Smooth muscle cell (in vitro differentiated cells): ENCODE measurements around the gene TXLNB. TPM values are rescaled to one million over a fixed set of nuclear protein-coding genes. Genes with fewer than 3 reads are reported as not detected.

Experiments used
- DNase-seq: peaks from one replicate; lab custom pipeline; 2025; ENCODE audit not compliant: unreplicated experiment; lab: John Stamatoyannopoulos, UW
- H2AFZ ChIP-seq: fragments of 200-600 bp; sonication (generic); 2 replicates; pipeline ENCODE4 v1.6.0; 2016; ENCODE audit warnings: antibody characterized with exemption, low read depth, mild to moderate bottlenecking
- H3F3A ChIP-seq: fragments of 200-600 bp; sonication (generic); 2 replicates; pipeline ENCODE4 v1.6.0; 2017; ENCODE audit warnings: antibody characterized with exemption, low read depth
- H3K27ac ChIP-seq: fragments of 200-600 bp; sonication (generic); 2 replicates; pipeline ENCODE4 v1.5.1; 2016; ENCODE audit warnings: low read depth, mild to moderate bottlenecking
- H3K27me3 ChIP-seq: fragments of 200-600 bp; sonication (generic); 2 replicates; pipeline ENCODE4 v1.6.1; 2016; ENCODE audit warnings: low read depth, mild to moderate bottlenecking
- H3K36me3 ChIP-seq: fragments of 200-600 bp; sonication (generic); 2 replicates; pipeline ENCODE4 v1.5.1; 2016; ENCODE audit warnings: low read depth
- H3K4me1 ChIP-seq: fragments of 200-600 bp; sonication (generic); 2 replicates; pipeline ENCODE4 v1.5.1; 2016; ENCODE audit warnings: low read depth
- H3K4me2 ChIP-seq: fragments of 200-600 bp; sonication (generic); 2 replicates; pipeline ENCODE4 v1.6.0; 2016; ENCODE audit warnings: mild to moderate bottlenecking
- H3K4me3 ChIP-seq: fragments of 200-600 bp; sonication (generic); 2 replicates; pipeline ENCODE4 v1.5.1; 2016; ENCODE audit warnings: mild to moderate bottlenecking
- H3K79me2 ChIP-seq: fragments of 200-600 bp; sonication (generic); 2 replicates; pipeline ENCODE4 v1.6.0; 2016; ENCODE audit warnings: low read depth, mild to moderate bottlenecking
- H3K9ac ChIP-seq: fragments of 200-600 bp; sonication (generic); 2 replicates; pipeline ENCODE4 v1.6.0; 2016; ENCODE audit warnings: low read depth
- H3K9me3 ChIP-seq: fragments of 200-600 bp; sonication (generic); replicated peaks from 2 replicates; pipeline ENCODE4 v1.5.1; 2016; ENCODE audit warnings: low read depth
- H4K20me1 ChIP-seq: fragments of 200-600 bp; sonication (generic); 2 replicates; pipeline ENCODE4 v1.6.0; 2016; ENCODE audit warnings: low read depth
- WGBS: methylation state at CpG from one replicate; pipeline ENCODE4 v1.1.7; 2016; ENCODE audit warnings: low lambda C conversion rate; 5-methylcytosine and 5-hydroxymethylcytosine counted together
- polyA plus RNA-seq: library from polyadenylated mRNA; unstranded; fragments of >200 nt; fragmentation: Nextera tagmentation; extraction: Ambion mirVana; gene quantifications from 2 replicates; pipeline ENCODE4 v1.2.1, GENCODE V29; 2016
- total RNA-seq: library from RNA; depleted of rRNA; stranded (reverse); fragments of >200 nt; gene quantifications from 2 replicates; pipeline ENCODE4 v1.2.3, GENCODE V29; 2014
- TF ChIP-seq, protein P1 (sequence below): fragments of 200-600 bp; sonication (generic); IDR thresholded peaks from 2 replicates; pipeline ENCODE4 v1.5.1; 2017; ENCODE audit warnings: borderline replicate concordance, mild to moderate bottlenecking, antibody characterized with exemption; ENCODE audit not compliant: insufficient read depth, poor library complexity, severe bottlenecking

TXLNB gene
- total and polyA plus RNA-seq, 2 experiments from 2014 or later, result not detected

DNA sequence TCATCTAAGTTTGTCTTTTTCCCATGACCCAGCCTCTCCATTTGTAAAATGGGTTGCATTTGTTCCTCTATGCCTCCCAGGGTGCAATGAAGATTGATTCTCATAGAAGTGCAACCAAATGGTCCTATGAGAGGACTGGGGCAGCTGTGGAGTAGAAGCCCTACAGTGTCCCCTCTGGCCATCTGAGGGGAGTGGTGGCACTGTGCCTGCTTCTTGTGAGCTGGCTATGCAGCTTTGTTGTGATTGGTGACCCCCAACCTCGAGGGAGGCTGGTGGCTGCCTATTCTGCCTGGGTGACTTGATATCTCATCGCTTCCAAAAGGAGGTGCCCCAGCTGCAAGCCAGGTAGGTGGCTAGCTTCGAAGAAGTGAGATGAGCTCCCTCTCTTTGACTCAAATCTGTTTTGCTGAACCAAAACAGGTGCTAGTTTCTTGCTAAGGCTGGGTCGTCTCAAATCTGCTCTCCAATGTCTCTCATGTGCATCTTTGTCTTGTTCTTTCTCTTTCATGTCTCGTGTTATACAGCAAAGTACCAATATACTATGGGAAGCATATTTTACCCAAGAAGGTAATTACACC lies 33.9 kb downstream of the TXLNB start:
- WGBS, result 86% methylated on average over 5 of the region's 5 CpGs
- Histone ChIP-seq H3K36me3 (no peaks in the 10 kb centered on the region), H2AFZ (no peak overlapping the region), H3K4me3 (no peak overlapping the region), H3K27ac (no peak overlapping the region), H3K4me2 (no peak overlapping the region), H3F3A (no peaks in the 10 kb centered on the region), H3K4me1 (no peaks in the 10 kb centered on the region), H3K79me2 (no peaks in the 10 kb centered on the region), H3K27me3 (no peaks in the 10 kb centered on the region), H3K9me3 (no peaks in the 10 kb centered on the region), H4K20me1 (no peaks in the 10 kb centered on the region), H3K9ac (no peak overlapping the region)
- no peak for DNase-seq
- TF ChIP-seq, protein P1, sequence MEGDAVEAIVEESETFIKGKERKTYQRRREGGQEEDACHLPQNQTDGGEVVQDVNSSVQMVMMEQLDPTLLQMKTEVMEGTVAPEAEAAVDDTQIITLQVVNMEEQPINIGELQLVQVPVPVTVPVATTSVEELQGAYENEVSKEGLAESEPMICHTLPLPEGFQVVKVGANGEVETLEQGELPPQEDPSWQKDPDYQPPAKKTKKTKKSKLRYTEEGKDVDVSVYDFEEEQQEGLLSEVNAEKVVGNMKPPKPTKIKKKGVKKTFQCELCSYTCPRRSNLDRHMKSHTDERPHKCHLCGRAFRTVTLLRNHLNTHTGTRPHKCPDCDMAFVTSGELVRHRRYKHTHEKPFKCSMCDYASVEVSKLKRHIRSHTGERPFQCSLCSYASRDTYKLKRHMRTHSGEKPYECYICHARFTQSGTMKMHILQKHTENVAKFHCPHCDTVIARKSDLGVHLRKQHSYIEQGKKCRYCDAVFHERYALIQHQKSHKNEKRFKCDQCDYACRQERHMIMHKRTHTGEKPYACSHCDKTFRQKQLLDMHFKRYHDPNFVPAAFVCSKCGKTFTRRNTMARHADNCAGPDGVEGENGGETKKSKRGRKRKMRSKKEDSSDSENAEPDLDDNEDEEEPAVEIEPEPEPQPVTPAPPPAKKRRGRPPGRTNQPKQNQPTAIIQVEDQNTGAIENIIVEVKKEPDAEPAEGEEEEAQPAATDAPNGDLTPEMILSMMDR, result no peak

DNA sequence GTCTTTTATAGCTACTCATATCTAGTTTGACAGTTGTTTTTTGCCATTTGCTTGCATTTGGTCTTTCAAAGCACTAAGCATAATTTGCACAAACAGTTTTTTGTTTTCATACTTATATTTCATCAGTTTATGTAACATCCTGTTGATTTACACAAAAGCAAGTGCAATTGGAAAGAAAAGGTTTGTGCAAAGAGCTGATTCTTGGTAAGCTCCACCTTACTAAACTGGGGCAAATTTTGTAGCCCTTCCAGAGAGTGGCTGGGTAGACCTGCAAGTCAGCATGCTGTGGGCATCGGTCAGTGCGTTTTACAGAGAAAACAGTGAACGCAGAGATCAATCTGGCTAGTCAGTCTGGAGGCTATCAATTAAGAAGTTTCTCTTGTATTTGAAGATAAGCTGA lies 34.5 kb downstream of the TXLNB start:
- Histone ChIP-seq H3F3A (no peaks in the 10 kb centered on the region), H3K79me2 (no peaks in the 10 kb centered on the region), H3K4me3 (no peak overlapping the region), H4K20me1 (no peaks in the 10 kb centered on the region), H3K9me3 (no peaks in the 10 kb centered on the region), H3K27me3 (no peaks in the 10 kb centered on the region), H3K4me1 (no peaks in the 10 kb centered on the region), H3K4me2 (no peak overlapping the region), H2AFZ (no peak overlapping the region), H3K9ac (no peak overlapping the region), H3K27ac (no peak overlapping the region), H3K36me3 (no peaks in the 10 kb centered on the region)
- DNase-seq, result no peak
- TF ChIP-seq, protein P1, result no peak
- WGBS, result 96% methylated on average over 3 of the region's 3 CpGs

DNA sequence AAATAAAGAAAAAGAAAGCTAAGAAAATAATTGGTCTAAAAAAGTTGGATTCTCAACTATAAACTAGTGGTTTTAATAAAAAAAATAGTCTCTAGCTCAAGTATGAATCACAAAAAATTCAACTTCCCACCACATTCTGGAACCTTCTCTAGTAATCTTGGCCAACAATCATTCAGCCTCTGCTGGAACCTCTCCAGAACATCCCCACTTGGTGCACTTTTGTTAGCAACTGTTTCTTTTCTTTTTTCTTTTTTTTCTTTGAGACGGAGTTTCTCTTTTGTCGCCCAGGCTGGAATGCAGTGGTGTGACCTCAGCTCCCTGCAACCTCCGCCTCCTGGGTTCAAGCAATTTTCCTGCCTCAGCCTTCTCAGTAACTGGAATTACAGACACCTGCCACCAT lies 35.7 kb downstream of the TXLNB start:
- WGBS, result 88% methylated on average over 3 of the region's 3 CpGs
- no peak for DNase-seq

More for the DNA sequence above, 35.7 kb downstream of the TXLNB start:
- TF ChIP-seq, protein P1, result no peak
- Histone ChIP-seq H3K4me2 (no peak overlapping the region), H3K9ac (no peak overlapping the region), H3K4me3 (no peak overlapping the region), H3K27me3 (no peaks in the 10 kb centered on the region), H3K79me2 (no peaks in the 10 kb centered on the region), H3K9me3 (no peaks in the 10 kb centered on the region), H3K27ac (no peak overlapping the region), H3K36me3 (no peaks in the 10 kb centered on the region), H3K4me1 (no peaks in the 10 kb centered on the region), H4K20me1 (no peaks in the 10 kb centered on the region), H3F3A (no peaks in the 10 kb centered on the region), H2AFZ (no peak overlapping the region)
